OCI-LY3 (cell line): ENCODE data around the gene KRT74.

ENCODE experiments used
- H2AFZ ChIP-seq: fragments of 200-600, 300-600 bp; shearing (Covaris generic); 2 replicates; pipeline ENCODE4 v1.6.0; 2014; ENCODE audit warnings: antibody characterized with exemption, low read depth, low read length
- H3K27ac ChIP-seq: fragments of 200-600, 300-600 bp; sonication (generic); 2 replicates; pipeline ENCODE4 v1.5.1; 2014; ENCODE audit warnings: mild to moderate bottlenecking, low read length, moderate library complexity, mixed read lengths
- H3K27me3 ChIP-seq: fragments of 200-600, 300-600 bp; sonication (generic); 2 replicates; pipeline ENCODE4 v1.6.1; 2014; ENCODE audit warnings: low read depth, low read length, mixed read lengths
- H3K36me3 ChIP-seq: fragments of 200-600, 300-600 bp; sonication (generic); replicated peaks from 2 replicates; pipeline ENCODE3; 2014; ENCODE audit warnings: low read depth, low read length, mixed read lengths
- H3K4me1 ChIP-seq: fragments of 300-600, 200-600 bp; sonication (generic); 2 replicates; pipeline ENCODE4 v1.6.1; 2014; ENCODE audit warnings: low read length, mixed read lengths
- H3K4me2 ChIP-seq: fragments of 200-600, 300-600 bp; sonication (generic); 2 replicates; pipeline ENCODE4 v1.6.1; 2014; ENCODE audit warnings: low read length, mixed read lengths
- H3K4me3 ChIP-seq: fragments of 300-600, 200-600 bp; sonication (generic); 2 replicates; pipeline ENCODE4 v1.5.1; 2014; ENCODE audit warnings: antibody characterized with exemption, mild to moderate bottlenecking, low read length, moderate library complexity
- H3K79me2 ChIP-seq: fragments of 300-600, 200-600 bp; shearing (Covaris generic); 2 replicates; pipeline ENCODE4 v1.6.1; 2014; ENCODE audit warnings: mild to moderate bottlenecking, low read length, mixed read lengths
- H3K9ac ChIP-seq: fragments of 300-600, 200-600 bp; shearing (Covaris generic); 2 replicates; pipeline ENCODE4 v1.6.0; 2014; ENCODE audit warnings: mild to moderate bottlenecking, low read length, moderate library complexity
- H3K9me3 ChIP-seq: fragments of 200-600, 300-600 bp; shearing (Covaris generic); 2 replicates; pipeline ENCODE4 v1.6.1; 2014; ENCODE audit warnings: low read length, mixed read lengths; ENCODE audit not compliant: insufficient read depth
- H4K20me1 ChIP-seq: fragments of 200-600, 300-600 bp; sonication (generic); 2 replicates; pipeline ENCODE4 v1.6.1; 2016; ENCODE audit warnings: low read length, mixed read lengths; ENCODE audit not compliant: insufficient read depth
- CTCF ChIP-seq: fragments of 200-600, 300-600 bp; sonication (generic); IDR thresholded peaks from 2 replicates; pipeline ENCODE4 v1.5.1; 2014; ENCODE audit warnings: antibody characterized with exemption, low read length, low read depth
- EZH2phosphoT487 ChIP-seq: fragments of 200-600 bp; shearing (Covaris generic); IDR thresholded peaks from 2 replicates; pipeline ENCODE4 v1.6.1; 2018; ENCODE audit warnings: antibody characterized with exemption, mixed run types, low read depth

KRT74 gene

GRCh38 chr12:52518574-52519386 lies 54.9 kb downstream of the KRT74 start:
- Histone ChIP-seq H3K4me2 (peak overlapping the region; percentile 67), H4K20me1 (no peaks in the 10 kb centered on the region), H3K9me3 (no peaks in the 10 kb centered on the region), H3K4me1 (peaks cover 40% of the 10 kb centered on the region), H3K36me3 (no peaks in the 10 kb centered on the region), H3K79me2 (no peaks in the 10 kb centered on the region), H3K27ac (no peak overlapping the region), H3K4me3 (peak overlapping the region; percentile 72), H3K9ac (peak overlapping the region; percentile 16; the same call in 1 of the 2 replicates), H3K27me3 (peaks cover 3% of the 10 kb centered on the region; the same call in 1 of the 2 replicates), H2AFZ (no peak overlapping the region)
- no peak for TF ChIP-seq EZH2phosphoT487
- no peak for TF ChIP-seq CTCF

GRCh38 chr12:52517888-52518287 lies 55.8 kb downstream of the KRT74 start:
- Histone ChIP-seq H3K4me1 (peaks cover 31% of the 10 kb centered on the region), H3K4me2 (no peak overlapping the region), H3K9ac (no peak overlapping the region), H3K27ac (no peak overlapping the region), H3K36me3 (no peaks in the 10 kb centered on the region), H4K20me1 (no peaks in the 10 kb centered on the region), H2AFZ (no peak overlapping the region), H3K4me3 (no peak overlapping the region), H3K9me3 (no peaks in the 10 kb centered on the region), H3K27me3 (peaks cover 3% of the 10 kb centered on the region; the same call in 1 of the 2 replicates), H3K79me2 (no peaks in the 10 kb centered on the region)
- TF ChIP-seq EZH2phosphoT487 (no peak), CTCF (no peak)

- Histone ChIP-seq H3K9ac (no peak overlapping the region), H3K4me1 (peaks cover 24% of the 10 kb centered on the region), H3K27ac (no peak overlapping the region), H2AFZ (no peak overlapping the region), H3K79me2 (no peaks in the 10 kb centered on the region), H3K27me3 (peaks cover 3% of the 10 kb centered on the region; the same call in 1 of the 2 replicates), H4K20me1 (no peaks in the 10 kb centered on the region), H3K36me3 (no peaks in the 10 kb centered on the region), H3K9me3 (no peaks in the 10 kb centered on the region), H3K4me3 (no peak overlapping the region), H3K4me2 (no peak overlapping the region)
- no peak for TF ChIP-seq CTCF
- no peak for TF ChIP-seq EZH2phosphoT487
Measured at GRCh38 chr12:52517005-52517835, 56.4 kb downstream of the KRT74 start.
